ENCODE measurements around the gene HEBP1.

DNA sequence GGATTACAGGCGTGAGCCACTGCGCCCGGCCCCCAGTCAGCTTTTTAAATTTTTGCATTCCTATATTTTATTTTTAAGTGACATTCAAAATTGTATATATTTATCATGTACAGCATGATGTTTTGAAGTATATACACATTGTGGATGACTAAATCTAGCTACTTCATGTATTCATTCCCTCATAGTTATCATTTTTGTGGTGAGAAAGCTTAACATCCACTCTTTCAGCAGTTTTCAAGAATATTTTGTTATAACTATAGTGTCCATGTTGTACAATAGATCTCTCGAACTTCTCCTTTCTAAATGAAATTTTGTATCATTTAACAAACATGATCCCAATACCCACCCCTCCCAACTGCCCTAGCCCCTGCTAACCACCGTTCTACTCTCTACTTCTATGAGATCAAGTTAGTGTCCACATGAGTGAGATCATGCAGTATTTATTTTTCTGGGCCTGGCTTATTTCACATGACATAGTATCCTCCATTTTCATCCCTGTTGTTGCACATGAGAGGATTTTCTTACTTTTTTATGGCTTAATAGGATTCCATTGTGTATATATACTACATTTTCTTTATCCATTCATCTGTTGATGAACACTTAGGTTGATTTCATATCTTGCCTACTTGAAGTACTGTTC, 8.8 kb upstream of the HEBP1 start:
- TF ChIP-seq, protein P1, sequence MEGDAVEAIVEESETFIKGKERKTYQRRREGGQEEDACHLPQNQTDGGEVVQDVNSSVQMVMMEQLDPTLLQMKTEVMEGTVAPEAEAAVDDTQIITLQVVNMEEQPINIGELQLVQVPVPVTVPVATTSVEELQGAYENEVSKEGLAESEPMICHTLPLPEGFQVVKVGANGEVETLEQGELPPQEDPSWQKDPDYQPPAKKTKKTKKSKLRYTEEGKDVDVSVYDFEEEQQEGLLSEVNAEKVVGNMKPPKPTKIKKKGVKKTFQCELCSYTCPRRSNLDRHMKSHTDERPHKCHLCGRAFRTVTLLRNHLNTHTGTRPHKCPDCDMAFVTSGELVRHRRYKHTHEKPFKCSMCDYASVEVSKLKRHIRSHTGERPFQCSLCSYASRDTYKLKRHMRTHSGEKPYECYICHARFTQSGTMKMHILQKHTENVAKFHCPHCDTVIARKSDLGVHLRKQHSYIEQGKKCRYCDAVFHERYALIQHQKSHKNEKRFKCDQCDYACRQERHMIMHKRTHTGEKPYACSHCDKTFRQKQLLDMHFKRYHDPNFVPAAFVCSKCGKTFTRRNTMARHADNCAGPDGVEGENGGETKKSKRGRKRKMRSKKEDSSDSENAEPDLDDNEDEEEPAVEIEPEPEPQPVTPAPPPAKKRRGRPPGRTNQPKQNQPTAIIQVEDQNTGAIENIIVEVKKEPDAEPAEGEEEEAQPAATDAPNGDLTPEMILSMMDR (IDR thresholded peaks at IDR 0.05) = no peak
- TF ChIP-seq POLR2A (IDR thresholded peaks at IDR 0.05) = no peak
